Forelimb muscle (tissue), 1 donor: ENCODE measurements around the gene FBXL14. TPM values are rescaled to one million over a fixed set of nuclear protein-coding genes. Genes with fewer than 3 reads are reported as not detected.

Source experiments
- DNase-seq: peaks from one replicate; pipeline ENCODE4 v3.0.0-alpha.2; 2013; ENCODE audit warnings: low read depth
- polyA plus RNA-seq: library from polyadenylated mRNA; unstranded; fragments of 120-200 nt; gene quantifications from one replicate; pipeline ENCODE4 v1.2.1, GENCODE V29; 2013; ENCODE audit not compliant: insufficient read length

Gene FBXL14
- polyA plus RNA-seq, 1 donor, result 4.5 TPM

GRCh38 chr12:1533602-1534304 lies 60.6 kb downstream of the FBXL14 start:
- no peak for DNase-seq

DNA sequence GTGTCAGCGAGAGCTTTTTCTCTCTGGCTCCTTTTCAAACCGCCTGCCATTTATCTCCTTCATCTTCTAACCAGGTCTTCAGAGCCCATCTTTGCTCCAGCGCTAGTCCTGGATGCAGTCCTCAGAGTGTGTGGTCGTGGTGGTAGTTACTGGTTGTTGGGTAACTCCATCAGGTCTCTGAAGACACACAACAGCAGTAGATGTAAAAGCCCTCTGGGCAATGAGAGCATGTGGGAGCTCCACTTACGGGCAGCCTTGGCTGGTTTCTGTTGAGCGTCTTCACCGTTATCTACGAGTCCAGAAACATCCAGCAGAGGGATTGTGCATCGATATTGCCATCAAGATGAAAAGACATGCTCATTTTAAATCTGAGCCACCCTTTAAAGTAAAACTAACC lies 61.2 kb downstream of the FBXL14 start:
- no peak for DNase-seq

DNA sequence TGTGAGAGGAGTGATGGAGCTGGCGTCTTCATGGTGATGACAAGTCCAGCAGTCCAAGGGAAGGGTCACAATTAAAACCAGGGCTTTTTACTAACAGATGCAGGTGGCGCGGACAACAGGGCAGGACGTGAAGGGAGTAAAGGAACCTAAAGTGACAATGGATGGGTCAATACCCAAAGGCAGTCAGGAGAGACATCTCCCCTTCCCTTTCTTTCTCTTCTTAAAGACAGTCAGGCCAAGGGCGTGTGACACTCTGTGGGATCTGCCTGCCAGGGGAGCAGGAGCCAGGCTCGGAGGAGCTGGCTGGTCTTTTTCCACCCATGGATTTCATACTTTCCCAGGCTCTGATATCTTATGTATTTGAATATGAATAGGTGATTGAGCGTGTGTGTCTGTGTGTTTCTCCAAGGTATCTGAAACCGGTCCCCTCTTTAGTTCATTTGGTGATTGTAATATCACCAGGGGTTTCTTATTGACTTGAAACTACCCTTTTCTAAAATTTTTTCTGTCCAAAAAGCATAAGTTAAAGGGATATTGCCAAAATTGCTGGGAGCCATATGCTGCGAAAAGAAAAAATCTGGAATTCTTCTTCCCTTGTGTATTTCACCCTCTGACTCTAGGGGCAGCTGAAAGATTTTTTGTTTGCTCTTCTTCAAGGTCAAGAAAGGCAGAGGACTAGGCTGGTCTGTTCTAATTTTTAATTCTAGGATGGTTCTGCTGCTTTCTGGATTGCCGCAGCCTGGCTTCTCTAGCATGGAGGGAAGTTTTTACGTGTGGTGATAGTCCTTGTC lies 61.8 kb downstream of the FBXL14 start:
- no peak for DNase-seq

GRCh38 chr12:1531654-1532374 lies 62.6 kb downstream of the FBXL14 start:
- no peak for DNase-seq

DNA sequence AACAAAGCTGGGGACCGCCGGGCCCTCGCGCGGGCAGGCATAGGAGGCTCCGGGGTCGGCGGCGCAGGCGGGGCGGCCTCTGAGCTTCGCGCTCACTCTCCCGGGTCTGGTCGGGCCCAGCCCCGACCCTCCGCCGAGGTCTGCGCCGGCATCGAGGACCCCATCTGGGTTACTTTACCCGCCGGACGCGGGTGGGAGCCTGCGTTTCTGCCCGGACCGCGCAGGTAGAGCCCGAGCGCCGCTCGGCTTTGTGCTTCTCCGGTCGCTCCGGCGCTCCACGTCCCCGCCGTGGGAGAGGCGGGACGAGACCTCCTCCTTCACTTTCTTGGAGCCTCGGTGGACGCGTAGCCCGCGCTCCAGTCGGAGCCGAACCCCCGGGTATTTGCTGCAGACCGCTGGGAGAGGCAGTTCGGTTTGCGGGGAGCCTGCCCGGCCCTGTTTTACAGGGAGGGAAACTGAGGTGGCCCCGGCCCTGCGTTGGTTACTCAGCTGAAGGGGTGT lies 63.2 kb downstream of the FBXL14 start:
- DNase-seq, result no peak

DNA sequence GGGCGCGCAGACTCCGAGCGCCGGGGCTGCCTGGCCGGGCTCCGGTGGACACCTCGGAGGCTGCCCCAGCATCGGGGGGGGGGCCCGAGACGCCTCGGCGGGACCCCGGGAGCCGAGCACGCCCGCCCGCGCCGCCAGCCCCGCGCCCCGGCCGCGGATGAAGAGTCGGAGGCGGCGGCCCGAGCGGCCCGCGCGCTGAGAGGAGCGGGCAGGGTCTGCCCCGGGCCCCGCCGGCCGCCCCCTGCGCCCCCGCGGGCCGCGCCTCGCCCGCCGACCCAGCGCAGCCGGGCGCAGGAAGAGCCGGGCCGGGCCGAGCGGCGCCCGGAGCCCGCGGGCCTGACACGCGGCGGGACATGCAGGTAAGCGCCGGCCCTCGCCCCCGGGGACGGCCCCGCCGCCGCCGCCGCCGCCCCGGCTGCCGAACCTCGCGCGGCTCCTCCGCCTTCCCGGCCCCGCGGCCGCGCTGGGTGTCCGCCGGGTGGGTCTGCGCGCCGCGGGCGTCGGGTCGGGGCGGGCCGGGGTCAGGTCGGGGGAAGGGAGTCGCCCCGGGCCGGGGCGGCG lies 63.7 kb downstream of the FBXL14 start:
- no peak for DNase-seq

- DNase-seq, result no peak
Measured at GRCh38 chr12:1529862-1530591, 64.4 kb downstream of the FBXL14 start.

DNA sequence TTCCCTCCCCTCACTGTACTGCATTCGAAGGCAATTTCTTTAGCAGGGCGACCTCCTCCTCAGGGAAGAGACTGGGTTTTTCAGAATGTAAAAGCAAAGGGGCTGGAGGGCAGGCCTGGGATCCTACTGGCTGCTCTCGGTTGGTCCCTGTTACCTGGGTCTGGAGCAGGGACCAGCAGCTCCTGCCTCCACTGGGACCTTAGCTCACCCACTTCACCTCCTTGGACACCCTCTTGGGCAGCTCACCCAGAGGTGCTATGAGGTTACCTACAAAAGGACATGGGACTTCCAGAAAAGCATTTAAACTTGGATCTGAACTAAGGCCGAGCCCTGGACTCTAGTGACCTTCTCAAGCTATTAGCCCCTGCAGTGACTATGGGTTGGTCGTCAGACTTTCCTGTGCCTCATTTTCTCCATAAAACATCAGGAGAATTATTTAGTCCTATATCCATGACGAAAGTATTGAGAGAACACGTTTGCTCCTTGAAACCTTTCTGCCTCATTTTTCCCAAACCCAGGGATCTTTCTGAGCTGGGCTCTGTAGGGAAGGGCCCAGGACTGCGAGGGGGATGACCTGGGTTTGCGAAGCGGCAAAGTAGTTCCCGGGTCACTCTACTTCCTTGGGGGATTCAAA lies 65.0 kb downstream of the FBXL14 start:
- no peak for DNase-seq

- DNase-seq, result no peak
Measured at GRCh38 chr12:1528791-1529190, 65.6 kb downstream of the FBXL14 start.

- no peak for DNase-seq
Measured at GRCh38 chr12:1527789-1528188, 66.6 kb downstream of the FBXL14 start.

- DNase-seq, result no peak
Measured at GRCh38 chr12:1525858-1526257, 68.5 kb downstream of the FBXL14 start.

DNA sequence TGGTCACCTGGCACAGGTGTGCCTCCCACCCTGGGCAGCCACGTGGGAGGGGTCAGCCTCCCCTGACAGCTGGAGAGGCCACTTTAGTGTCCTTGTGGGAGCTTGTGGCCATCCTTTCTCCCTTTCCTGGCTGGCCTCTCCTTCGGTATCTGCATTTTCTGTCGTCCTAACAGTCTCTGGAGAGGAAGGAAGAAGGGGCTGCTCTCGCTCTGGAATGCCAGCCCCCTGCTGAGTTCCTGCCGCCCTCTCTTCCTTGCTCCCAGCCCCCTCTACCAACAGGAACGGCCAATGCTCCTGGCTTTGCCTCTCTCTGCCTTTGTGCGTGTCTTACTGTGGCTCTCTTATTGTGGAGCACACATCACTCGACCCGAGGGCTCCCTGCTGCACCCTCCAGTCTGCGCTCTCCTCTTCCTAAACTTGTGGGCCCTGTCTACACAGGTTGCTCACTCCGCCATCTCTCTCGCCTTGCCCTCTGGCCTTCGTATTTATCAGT lies 70.8 kb downstream of the FBXL14 start:
- DNase-seq, result no peak

DNA sequence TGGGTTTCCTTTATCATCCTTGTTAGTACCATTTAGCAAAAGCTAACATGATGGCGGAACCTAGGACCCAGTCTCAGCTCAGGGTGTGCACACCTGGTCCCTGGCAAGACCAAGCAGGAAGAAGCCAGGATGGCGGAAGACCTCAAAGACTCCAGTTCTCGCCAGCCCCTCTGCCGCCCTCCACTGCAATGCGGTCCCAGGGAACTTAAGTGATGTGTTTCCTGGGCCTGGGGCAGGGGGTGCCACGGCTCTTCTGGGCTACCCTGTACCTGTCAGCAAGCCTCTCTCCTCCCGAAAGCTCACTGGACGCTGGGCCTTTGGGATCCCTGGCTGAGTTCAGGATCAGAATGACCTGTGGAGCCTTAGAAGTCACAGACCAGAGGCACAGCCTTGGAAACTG lies 71.3 kb downstream of the FBXL14 start:
- no peak for DNase-seq

DNA sequence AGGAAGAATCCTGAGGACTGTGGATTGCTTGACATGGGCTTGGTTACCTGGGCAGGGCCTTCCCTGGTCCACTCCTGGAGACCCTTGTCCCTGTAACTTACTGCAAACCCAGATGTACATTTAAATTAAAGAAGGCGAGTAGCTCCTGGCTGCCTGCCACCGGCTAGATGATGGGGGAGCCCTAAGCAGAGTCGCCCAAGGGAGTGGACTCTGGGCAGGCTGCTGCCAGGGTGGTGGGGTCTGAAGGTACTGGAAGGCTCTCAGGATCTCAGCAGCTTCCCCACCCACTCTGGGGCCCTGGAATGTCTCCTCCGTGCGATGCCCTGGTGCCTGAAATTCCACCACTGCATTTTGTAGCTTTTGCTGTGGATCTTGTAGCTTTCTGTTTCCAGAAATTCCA lies 74.7 kb downstream of the FBXL14 start:
- no peak for DNase-seq

GRCh38 chr12:1518591-1519516 lies 75.5 kb downstream of the FBXL14 start:
- no peak for DNase-seq

DNA sequence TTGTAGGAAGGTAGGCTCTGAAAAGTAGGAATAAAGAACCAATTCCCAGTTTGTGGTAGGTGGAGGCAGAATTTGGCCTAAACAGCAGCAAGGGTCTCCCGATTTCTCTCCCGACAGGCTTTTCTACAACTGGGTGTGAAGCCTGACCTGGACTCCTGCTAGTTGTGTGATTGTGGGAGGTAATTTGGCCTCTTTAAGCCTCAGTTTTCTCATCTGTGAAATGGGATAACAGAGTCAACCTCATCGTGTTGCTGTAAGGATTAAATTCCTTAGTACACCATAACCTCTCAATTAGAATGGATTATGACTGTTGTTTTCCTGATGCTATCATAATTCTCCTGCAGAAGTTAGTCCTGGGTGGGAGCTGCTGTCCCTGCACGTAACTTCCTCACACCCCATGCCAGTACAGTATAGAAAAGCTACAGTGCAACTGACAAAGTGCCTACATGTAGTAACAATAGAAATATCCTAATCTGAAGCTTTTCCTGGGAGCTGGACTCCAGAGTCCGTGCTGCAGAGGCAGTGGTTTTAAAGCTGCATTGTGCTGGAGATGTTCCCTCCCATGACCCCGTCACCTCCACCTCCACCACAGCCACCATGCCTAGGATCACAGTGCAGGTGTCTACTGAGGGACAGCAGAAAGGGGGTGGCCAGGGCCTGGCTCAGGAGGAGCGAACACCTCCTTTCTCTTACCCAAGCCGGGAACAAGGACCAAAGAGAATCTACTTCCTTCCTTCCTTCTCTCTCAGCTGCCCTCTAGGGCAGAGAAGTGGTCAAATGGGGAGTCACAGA lies 76.5 kb downstream of the FBXL14 start:
- DNase-seq, result no peak

DNA sequence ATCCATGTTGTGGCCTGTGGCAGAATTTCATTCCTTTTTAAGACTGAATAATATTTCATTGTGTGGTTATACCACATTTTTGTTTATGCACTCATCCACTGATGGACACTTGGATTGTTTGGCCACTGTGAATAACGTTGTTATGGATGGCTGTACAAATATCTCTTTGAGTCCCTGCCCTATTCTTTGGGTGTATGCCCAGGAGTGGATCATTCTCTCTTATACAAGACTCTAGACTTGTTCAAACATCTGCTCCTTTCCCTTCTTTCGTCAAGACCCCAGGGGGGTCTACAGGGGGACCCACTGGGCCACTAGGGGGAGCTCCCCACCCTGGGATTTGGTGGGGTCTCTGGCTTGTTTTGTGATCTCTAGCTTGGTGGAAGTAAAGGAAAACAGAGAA lies 77.4 kb downstream of the FBXL14 start:
- DNase-seq, result no peak
